Suprapubic skin (tissue), 4 donors: ENCODE results near the gene CUBN. TPM values are rescaled to one million over a fixed set of nuclear protein-coding genes. Genes with fewer than 3 reads are reported as not detected.

Experiments used
- DNase-seq, 2 donors: peaks; one replicate each; pipeline ENCODE4 v3.0.0-alpha.2; 2019; ENCODE audit warnings: low spot score in 2 of 2
- H3K27ac ChIP-seq: fragments of 200-600 bp; sonication (generic); one replicate; pipeline ENCODE4 v1.5.1; 2019
- H3K27me3 ChIP-seq: fragments of 200-600 bp; sonication (generic); one replicate; pipeline ENCODE4 v1.5.1; 2019
- H3K36me3 ChIP-seq: fragments of 200-600 bp; sonication (generic); one replicate; pipeline ENCODE4 v1.5.1; 2019
- H3K4me1 ChIP-seq: fragments of 200-600 bp; sonication (generic); one replicate; pipeline ENCODE4 v1.5.1; 2019
- H3K4me3 ChIP-seq: fragments of 200-600 bp; sonication (generic); one replicate; pipeline ENCODE4 v1.5.1; 2019; ENCODE audit warnings: mild to moderate bottlenecking
- H3K9me3 ChIP-seq: fragments of 200-600 bp; sonication (generic); one replicate; pipeline ENCODE4 v1.5.1; 2019
- EP300 ChIP-seq: sonication (generic); formaldehyde crosslinking; IDR thresholded peaks from one replicate; pipeline ENCODE4 v1.6.1; 2017; ENCODE audit warnings: antibody characterized with exemption
- POLR2A ChIP-seq, 2 donors: fragments of 450-650 bp; IDR thresholded peaks; one replicate each; pipeline ENCODE4 v1.6.1; 2017; ENCODE audit warnings: antibody characterized with exemption in 2 of 2, mild to moderate bottlenecking in 2 of 2, moderate library complexity in 2 of 2
- POLR2AphosphoS5 ChIP-seq, 3 donors: sonication (generic); formaldehyde crosslinking; IDR thresholded peaks; one replicate each; pipeline ENCODE4 v1.6.1; 2017; ENCODE audit warnings: antibody characterized with exemption in 3 of 3
- WGBS: methylation state at CpG from one replicate; pipeline ENCODE4 v1.1.5; 2018; 5-methylcytosine and 5-hydroxymethylcytosine counted together
- total RNA-seq, 4 donors: library from RNA; depleted of rRNA; stranded (reverse); fragments of >200 nt; gene quantifications; one replicate each; pipeline ENCODE4 v1.1.0, GENCODE V29; 2016
- TF ChIP-seq, protein P1 (sequence below), 2 donors: fragments of 200-600 bp in 1 of 2; fragments of 450-650 bp in 1 of 2; sonication (generic) in 1 of 2; IDR thresholded peaks; one replicate each; pipeline ENCODE4 v1.5.1; 2016 to 2019; ENCODE audit warnings: antibody characterized with exemption in 2 of 2, mild to moderate bottlenecking in 1 of 2, moderate library complexity in 1 of 2

The CUBN gene
- total RNA-seq, 4 donors from 2014 or later: 1.1 to 8.4 (median 1.2) TPM

DNA sequence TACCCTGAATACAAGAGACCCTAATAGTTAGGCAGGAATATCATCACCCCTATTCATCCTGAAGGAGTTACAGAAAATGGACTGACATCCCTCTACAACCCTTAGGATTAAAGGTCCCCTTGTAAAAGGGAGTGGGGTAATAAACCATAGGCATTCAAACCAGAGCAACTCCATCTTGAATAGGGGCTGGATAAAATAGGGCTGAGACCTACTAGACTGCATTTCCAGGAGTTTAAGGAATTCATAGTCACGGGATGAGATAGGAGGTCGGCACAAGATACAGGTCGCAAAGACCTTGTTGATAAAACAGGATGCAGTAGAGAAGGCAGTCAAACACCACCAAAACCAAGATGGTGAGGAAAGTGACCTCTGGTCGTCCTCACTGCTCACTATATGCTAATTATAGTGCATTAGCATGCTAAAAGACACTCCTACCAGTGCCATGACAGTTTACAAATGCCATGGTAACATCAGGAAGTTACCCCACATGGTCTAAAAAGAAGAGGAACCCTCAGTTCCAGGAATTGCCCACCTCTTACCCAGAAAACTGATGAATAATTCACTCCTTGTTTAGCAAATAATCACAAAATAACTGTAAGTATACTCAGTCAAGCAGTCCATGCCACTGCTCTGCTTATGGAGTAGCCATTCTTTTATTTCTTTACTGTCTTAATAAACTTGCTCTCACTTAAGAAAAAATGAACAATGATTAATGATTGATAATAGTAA, 37.2 kb downstream of the CUBN start:
- Histone ChIP-seq H3K4me3 (no peak overlapping the region), H3K9me3 (no peaks in the 10 kb centered on the region), H3K27me3 (no peaks in the 10 kb centered on the region), H3K36me3 (no peaks in the 10 kb centered on the region), H3K4me1 (no peaks in the 10 kb centered on the region), H3K27ac (no peak overlapping the region)
- no peak for DNase-seq
- TF ChIP-seq POLR2AphosphoS5 (IDR thresholded peaks at IDR 0.05) (no peak), POLR2A (IDR thresholded peaks at IDR 0.05) (no peak), EP300 (no peak)
- TF ChIP-seq, protein P1, sequence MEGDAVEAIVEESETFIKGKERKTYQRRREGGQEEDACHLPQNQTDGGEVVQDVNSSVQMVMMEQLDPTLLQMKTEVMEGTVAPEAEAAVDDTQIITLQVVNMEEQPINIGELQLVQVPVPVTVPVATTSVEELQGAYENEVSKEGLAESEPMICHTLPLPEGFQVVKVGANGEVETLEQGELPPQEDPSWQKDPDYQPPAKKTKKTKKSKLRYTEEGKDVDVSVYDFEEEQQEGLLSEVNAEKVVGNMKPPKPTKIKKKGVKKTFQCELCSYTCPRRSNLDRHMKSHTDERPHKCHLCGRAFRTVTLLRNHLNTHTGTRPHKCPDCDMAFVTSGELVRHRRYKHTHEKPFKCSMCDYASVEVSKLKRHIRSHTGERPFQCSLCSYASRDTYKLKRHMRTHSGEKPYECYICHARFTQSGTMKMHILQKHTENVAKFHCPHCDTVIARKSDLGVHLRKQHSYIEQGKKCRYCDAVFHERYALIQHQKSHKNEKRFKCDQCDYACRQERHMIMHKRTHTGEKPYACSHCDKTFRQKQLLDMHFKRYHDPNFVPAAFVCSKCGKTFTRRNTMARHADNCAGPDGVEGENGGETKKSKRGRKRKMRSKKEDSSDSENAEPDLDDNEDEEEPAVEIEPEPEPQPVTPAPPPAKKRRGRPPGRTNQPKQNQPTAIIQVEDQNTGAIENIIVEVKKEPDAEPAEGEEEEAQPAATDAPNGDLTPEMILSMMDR (IDR thresholded peaks at IDR 0.05): no peak
- 82% methylated on average over 4 of the region's 4 CpGs for WGBS

DNA sequence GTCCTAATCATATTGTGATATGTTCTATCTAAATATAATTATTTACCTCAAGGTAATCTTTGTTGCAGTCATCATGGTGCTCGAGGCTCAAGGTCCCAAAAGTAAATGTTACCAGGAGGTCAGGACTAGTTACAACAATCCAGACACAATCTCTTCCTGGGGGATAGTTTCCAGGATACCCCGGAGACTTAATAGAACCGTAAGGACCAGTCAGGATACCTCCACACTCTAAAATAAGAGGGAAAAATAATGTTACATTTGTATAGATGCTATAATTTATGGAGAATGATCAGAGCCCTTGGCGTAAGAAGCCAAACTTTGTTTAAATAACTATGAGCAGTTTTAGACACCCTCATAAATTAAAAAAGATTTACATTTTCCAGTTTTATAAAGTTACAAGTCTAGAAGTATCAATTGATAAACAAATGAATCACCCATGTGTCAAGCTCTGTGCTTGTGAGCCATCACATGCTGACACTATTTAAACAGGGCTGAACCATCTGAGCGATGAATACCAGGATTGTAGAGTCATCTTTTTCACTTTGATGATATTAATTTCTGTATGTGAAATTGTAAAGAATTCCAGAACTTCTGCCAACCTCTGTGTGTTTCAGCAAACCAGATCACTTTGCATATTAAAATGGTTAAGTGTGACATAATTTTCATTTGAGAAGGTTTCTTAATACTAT, 41.3 kb downstream of the CUBN start:
- H3K36me3 ChIP-seq: no peaks in the 10 kb centered on the region
- no peak overlapping the region for H3K27ac ChIP-seq
- H3K27me3 ChIP-seq: no peaks in the 10 kb centered on the region
- TF ChIP-seq POLR2AphosphoS5 (IDR thresholded peaks at IDR 0.05) (no peak), POLR2A (IDR thresholded peaks at IDR 0.05) (no peak), EP300 (no peak)
- TF ChIP-seq, protein P1 (IDR thresholded peaks at IDR 0.05): no peak
- H3K9me3 ChIP-seq: no peaks in the 10 kb centered on the region
- H3K4me3 ChIP-seq: no peak overlapping the region
- WGBS: 76% methylated on average over 5 of the region's 5 CpGs
- no peak for DNase-seq
- peaks cover 13% of the 10 kb centered on the region for H3K4me1 ChIP-seq

DNA sequence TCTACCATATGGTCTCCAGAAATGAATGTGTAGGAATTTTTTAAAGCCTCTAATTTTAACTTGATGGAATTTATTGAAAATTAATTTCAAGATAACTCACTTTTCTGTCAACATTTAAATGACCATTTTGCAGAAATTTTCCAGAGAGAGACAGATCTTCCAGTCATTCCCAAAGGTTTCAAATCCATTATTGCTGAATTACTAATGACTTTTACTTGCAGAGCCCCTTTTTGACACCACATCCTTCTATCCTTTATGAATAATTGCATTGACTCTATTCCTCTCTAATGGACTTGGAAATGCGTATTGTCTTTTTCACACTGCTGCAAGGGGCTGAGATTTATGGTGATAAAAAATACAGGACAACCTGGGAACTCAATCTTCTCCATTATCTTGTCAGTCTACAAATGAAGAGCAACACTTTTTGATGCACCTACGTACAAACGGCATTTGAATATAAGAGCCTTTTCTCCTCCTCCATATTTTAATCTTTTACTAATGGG, 42.7 kb downstream of the CUBN start:
- Histone ChIP-seq H3K36me3 (no peaks in the 10 kb centered on the region), H3K27ac (no peak overlapping the region), H3K9me3 (no peaks in the 10 kb centered on the region), H3K27me3 (no peaks in the 10 kb centered on the region), H3K4me3 (no peak overlapping the region), H3K4me1 (peaks cover 13% of the 10 kb centered on the region)
- TF ChIP-seq EP300 (no peak), POLR2AphosphoS5 (IDR thresholded peaks at IDR 0.05) (no peak), POLR2A (IDR thresholded peaks at IDR 0.05) (no peak)
- TF ChIP-seq, protein P1 (IDR thresholded peaks at IDR 0.05): no peak
- no peak for DNase-seq
- 96% methylated on average over 3 of the region's 3 CpGs for WGBS

DNA sequence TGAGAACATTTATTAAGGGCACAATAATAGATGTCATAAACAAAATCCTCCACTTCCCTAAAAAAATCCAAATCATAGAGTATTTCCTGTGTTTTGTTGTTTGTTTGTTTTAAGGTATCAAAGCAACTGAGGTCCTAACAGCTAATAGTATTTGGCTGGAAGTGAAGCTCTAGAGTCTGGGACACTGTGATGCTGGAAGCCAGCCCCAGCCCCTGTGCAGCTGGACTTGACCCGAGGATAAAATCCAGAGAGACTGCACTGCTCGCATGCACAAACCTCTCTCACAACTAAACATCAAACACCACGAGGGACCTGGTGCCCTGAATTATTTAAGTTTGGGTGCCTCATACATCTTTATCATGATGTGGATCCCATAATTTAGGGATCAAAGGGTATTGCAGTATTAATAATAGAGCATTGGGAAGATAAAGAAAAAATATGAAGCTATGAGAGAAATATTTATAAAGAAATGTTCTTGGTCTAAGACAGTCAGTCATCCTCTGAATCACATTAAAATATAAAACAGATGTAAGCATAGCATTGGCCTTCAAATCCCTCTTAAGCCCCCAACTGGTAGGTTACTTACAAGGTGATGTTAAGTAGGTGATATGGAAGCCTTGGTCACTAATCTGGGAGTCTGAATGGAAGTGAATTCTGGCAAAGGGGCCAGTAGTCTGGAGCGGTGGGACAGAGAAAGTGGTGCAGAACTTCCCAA, 44.4 kb downstream of the CUBN start:
- Histone ChIP-seq H3K9me3 (no peaks in the 10 kb centered on the region), H3K4me3 (no peak overlapping the region), H3K27me3 (no peaks in the 10 kb centered on the region), H3K36me3 (no peaks in the 10 kb centered on the region), H3K27ac (peak overlapping the region; percentile 50), H3K4me1 (peaks cover 13% of the 10 kb centered on the region)
- TF ChIP-seq, protein P1 (IDR thresholded peaks at IDR 0.05): no peak
- TF ChIP-seq EP300 (no peak), POLR2A (IDR thresholded peaks at IDR 0.05) (no peak), POLR2AphosphoS5 (IDR thresholded peaks at IDR 0.05) (no peak)
- WGBS: 63% methylated on average over 4 of the region's 4 CpGs
- peak in 1 of 2 donors; percentile 74 for DNase-seq
